Astrocyte of the spinal cord (primary cell): Measurements from ENCODE around the gene SLC35F3.

Source experiments
- DNase-seq: peaks from one replicate; pipeline ENCODE4 v3.0.0; 2011; ENCODE audit warnings: low read depth, low spot score
- H3K4me3 ChIP-seq: 2 replicates; pipeline ENCODE4 v1.5.1; 2011; ENCODE audit warnings: low read depth, mild to moderate bottlenecking, low read length, moderate library complexity
- CTCF ChIP-seq: IDR thresholded peaks from 2 replicates; pipeline ENCODE4 v1.5.1; 2012; ENCODE audit warnings: low read depth, mild to moderate bottlenecking, low read length, inconsistent platforms
- in situ Hi-C: cut with HindIII; loops from 2 replicates; pipeline ENCODE4 v1.10.0; 2017; ENCODE audit warnings: low sequenced_read_pairs

Gene SLC35F3

GRCh38 chr1:234168061-234168724 lies 263.7 kb downstream of the SLC35F3 start:
- in situ Hi-C loops, result no loop called here

GRCh38 chr1:234169161-234169849 lies 264.8 kb downstream of the SLC35F3 start:
- in situ Hi-C loops, result no loop called here
- DNase-seq, result no peak
- no peak for TF ChIP-seq CTCF
- H3K4me3 ChIP-seq, result no peak overlapping the region

More at GRCh38 chr1:234168061-234168724, 263.7 kb downstream of the SLC35F3 start:
- DNase-seq, result no peak
- no peak overlapping the region for H3K4me3 ChIP-seq
- TF ChIP-seq CTCF, result no peak

GRCh38 chr1:234170067-234170466 lies 265.6 kb downstream of the SLC35F3 start:
- DNase-seq, result no peak
- H3K4me3 ChIP-seq, result no peak overlapping the region
- no peak for TF ChIP-seq CTCF
- in situ Hi-C loops, result no loop called here

- DNase-seq, result no peak
- no peak for TF ChIP-seq CTCF
- no peak overlapping the region for H3K4me3 ChIP-seq
- in situ Hi-C loops, result no loop called here
Observed at GRCh38 chr1:234170622-234171021, 266.1 kb downstream of the SLC35F3 start.

- no peak for TF ChIP-seq CTCF
- H3K4me3 ChIP-seq, result no peak overlapping the region
- DNase-seq, result no peak
- in situ Hi-C loops, result no loop called here
Observed at GRCh38 chr1:234173968-234174367, 269.5 kb downstream of the SLC35F3 start.

GRCh38 chr1:234175363-234175762 lies 270.9 kb downstream of the SLC35F3 start:
- in situ Hi-C loops, result no loop called here
- no peak overlapping the region for H3K4me3 ChIP-seq
- DNase-seq, result no peak
- no peak for TF ChIP-seq CTCF
